ENCODE measurements around the gene MTCL3.

MTCL3 gene

GRCh38 chr6:127515794-127516661 lies 3.1 kb downstream of the MTCL3 start:
- no peak overlapping the region for H3K27ac ChIP-seq (ENCODE audit: low read depth, low read length)
- ATAC-seq (peak; percentile 75), DNase-seq (ENCODE audit: low read depth, low spot score) (peak; percentile 12)
- no peaks in the 10 kb centered on the region for H3K9me3 ChIP-seq (ENCODE audit: control insufficient read depth in 1 of 2, insufficient read depth in 1 of 2, low read depth in 1 of 2, low read length in 2 of 2)
- CTCF ChIA-PET: interaction anchor here (0.6 to 3.3 kb wide), 13 partner anchors 10 to 1176 kb away, joined by 3 to 24 read pairs (median 3); partner anchors contain the start of gene RNF146
- no peaks in the 10 kb centered on the region for H3K27me3 ChIP-seq (ENCODE audit: insufficient read depth, low read length)
- H4K20me1 ChIP-seq (ENCODE audit: insufficient read depth): no peaks in the 10 kb centered on the region
- H3K36me3 ChIP-seq (ENCODE audit: control insufficient read depth in 1 of 2, insufficient read depth in 2 of 2, low read length in 2 of 2): no peaks in the 10 kb centered on the region
- RAD21 ChIA-PET (ENCODE audit: low non-redundant PET in 1 of 2, low total read pairs in 2 of 2, uncharacterized antibody in 2 of 2, unreplicated experiment in 2 of 2): no interaction called here
- H3K4me1 ChIP-seq (ENCODE audit: control insufficient read depth in 1 of 2, insufficient read depth in 2 of 2, low read length in 2 of 2): peaks cover 0 to 4% of the 10 kb centered on the region in 2 experiments; a peak in 1 of 4 replicates
- BruUV-seq (replicated peaks): no TSS peak
- POLR2A ChIA-PET: no interaction called here
- no peaks in the 10 kb centered on the region for H3K79me2 ChIP-seq (ENCODE audit: insufficient read depth, low read length)
- H3K4me3 ChIP-seq (replicated peaks in 1 of 2; ENCODE audit: low read depth in 1 of 2, low read length in 2 of 2): peak overlapping the region; percentile 40 to 56
- peak overlapping the region; percentile 78 for H3K4me2 ChIP-seq (ENCODE audit: low read length)
- TF ChIP-seq ELF1 (IDR thresholded peaks at IDR 0.05; ENCODE audit: borderline replicate concordance, low read depth): no peak
- no peak for TF ChIP-seq POLR2AphosphoS5 (IDR thresholded peaks at IDR 0.05; ENCODE audit: low read depth, low read length)
- TF ChIP-seq CTCF (IDR thresholded peaks at IDR 0.05 in 2 of 3, conservative IDR thresholded peaks at IDR 0.05 in 1 of 3; ENCODE audit: borderline replicate concordance in 1 of 3, insufficient read depth in 1 of 3, low read depth in 2 of 3, low read length in 2 of 3): 0 out of 6 replicates have a peak, but pooled peaks of 1 of the 3 experiments have one; percentile 44
- TF ChIP-seq, protein P1, sequence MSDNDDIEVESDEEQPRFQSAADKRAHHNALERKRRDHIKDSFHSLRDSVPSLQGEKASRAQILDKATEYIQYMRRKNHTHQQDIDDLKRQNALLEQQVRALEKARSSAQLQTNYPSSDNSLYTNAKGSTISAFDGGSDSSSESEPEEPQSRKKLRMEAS (IDR thresholded peaks at IDR 0.05): 0 out of 2 replicates have a peak, but pooled peaks have one; percentile 15
- no peak for TF ChIP-seq POLR2A (IDR thresholded peaks at IDR 0.05; ENCODE audit: borderline replicate concordance, extremely low read depth, insufficient read depth, insufficient read length)
- TF ChIP-seq SRF (IDR thresholded peaks at IDR 0.05; ENCODE audit: low read depth): no peak
- no peak for TF ChIP-seq EZH2 (IDR thresholded peaks at IDR 0.05)
- TF ChIP-seq, protein P2, sequence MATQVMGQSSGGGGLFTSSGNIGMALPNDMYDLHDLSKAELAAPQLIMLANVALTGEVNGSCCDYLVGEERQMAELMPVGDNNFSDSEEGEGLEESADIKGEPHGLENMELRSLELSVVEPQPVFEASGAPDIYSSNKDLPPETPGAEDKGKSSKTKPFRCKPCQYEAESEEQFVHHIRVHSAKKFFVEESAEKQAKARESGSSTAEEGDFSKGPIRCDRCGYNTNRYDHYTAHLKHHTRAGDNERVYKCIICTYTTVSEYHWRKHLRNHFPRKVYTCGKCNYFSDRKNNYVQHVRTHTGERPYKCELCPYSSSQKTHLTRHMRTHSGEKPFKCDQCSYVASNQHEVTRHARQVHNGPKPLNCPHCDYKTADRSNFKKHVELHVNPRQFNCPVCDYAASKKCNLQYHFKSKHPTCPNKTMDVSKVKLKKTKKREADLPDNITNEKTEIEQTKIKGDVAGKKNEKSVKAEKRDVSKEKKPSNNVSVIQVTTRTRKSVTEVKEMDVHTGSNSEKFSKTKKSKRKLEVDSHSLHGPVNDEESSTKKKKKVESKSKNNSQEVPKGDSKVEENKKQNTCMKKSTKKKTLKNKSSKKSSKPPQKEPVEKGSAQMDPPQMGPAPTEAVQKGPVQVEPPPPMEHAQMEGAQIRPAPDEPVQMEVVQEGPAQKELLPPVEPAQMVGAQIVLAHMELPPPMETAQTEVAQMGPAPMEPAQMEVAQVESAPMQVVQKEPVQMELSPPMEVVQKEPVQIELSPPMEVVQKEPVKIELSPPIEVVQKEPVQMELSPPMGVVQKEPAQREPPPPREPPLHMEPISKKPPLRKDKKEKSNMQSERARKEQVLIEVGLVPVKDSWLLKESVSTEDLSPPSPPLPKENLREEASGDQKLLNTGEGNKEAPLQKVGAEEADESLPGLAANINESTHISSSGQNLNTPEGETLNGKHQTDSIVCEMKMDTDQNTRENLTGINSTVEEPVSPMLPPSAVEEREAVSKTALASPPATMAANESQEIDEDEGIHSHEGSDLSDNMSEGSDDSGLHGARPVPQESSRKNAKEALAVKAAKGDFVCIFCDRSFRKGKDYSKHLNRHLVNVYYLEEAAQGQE (IDR thresholded peaks at IDR 0.05; ENCODE audit: low read depth): peak; percentile 65
- peak; percentile 75 for TF ChIP-seq TCF7L2 (IDR thresholded peaks at IDR 0.05; ENCODE audit: borderline replicate concordance, extremely low read depth, insufficient read depth, insufficient read length)
- TF ChIP-seq EZH2phosphoT487 (IDR thresholded peaks at IDR 0.05; ENCODE audit: borderline replicate concordance): no peak
- no peak for TF ChIP-seq YY1 (IDR thresholded peaks at IDR 0.05; ENCODE audit: extremely low read depth, insufficient replicate concordance, low read depth, low read length)
- TF ChIP-seq ZNF274 (IDR thresholded peaks at IDR 0.05; ENCODE audit: low read depth, low read length): no peak
- TF ChIP-seq SP1 (IDR thresholded peaks at IDR 0.05; ENCODE audit: low read depth): no peak
- TF ChIP-seq CBX3 (IDR thresholded peaks at IDR 0.05; ENCODE audit: low read depth): no peak
- H3K9ac ChIP-seq (ENCODE audit: low read length): no peak overlapping the region
- peak overlapping the region; percentile 74 for H2AFZ ChIP-seq (ENCODE audit: low read depth, low read length, poor library complexity, severe bottlenecking)
- H3K9me2 ChIP-seq (ENCODE audit: insufficient read depth): no peaks in the 10 kb centered on the region
- intact Hi-C loops (cut with micrococcal nuclease): no loop called here
